Measurements from ENCODE around the gene FRMD1. TPM values are rescaled to one million over a fixed set of nuclear protein-coding genes. Genes with fewer than 3 reads are reported as not detected.

Gene FRMD1
- total RNA-seq, 1 experiment from 2014 or later: not detected

GRCh38 chr6:168113226-168113625 is 34.2 kb upstream of the FRMD1 start (continued):
- TF ChIP-seq ZBTB33 (IDR thresholded peaks at IDR 0.05; ENCODE audit: extremely low read depth, insufficient replicate concordance, low read length): no peak
- no peak for TF ChIP-seq RAD21 (IDR thresholded peaks at IDR 0.05; ENCODE audit: low read depth)
- TF ChIP-seq EZH2 (IDR thresholded peaks at IDR 0.05): no peak
- no peak for TF ChIP-seq YY1 (IDR thresholded peaks at IDR 0.05; ENCODE audit: extremely low read depth, insufficient replicate concordance, low read depth, low read length)
- no peak for TF ChIP-seq ZNF274 (IDR thresholded peaks at IDR 0.05; ENCODE audit: low read depth, low read length)

DNA sequence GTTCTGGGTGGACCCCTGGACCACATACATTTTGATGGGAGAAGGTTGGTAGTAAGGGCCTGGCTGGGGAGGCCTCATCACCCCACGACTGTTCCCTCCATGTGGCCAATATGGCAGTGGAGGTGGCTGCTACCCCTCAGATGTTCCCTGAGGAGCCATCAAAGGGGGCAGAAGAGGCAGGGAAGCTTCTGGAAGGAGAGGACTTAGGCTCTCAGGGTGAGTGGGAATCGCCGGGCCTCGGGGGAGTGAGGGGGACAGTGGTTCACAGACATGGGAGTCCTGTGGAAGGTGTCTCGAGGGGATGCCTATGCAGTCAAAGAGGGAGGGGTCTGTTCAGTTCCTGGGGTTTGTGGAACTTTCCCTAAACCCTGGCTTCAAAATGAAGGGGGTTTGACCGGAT is 32.9 kb upstream of the FRMD1 start:
- intact Hi-C loops (cut with micrococcal nuclease): no loop called here
- Histone ChIP-seq H3K9ac (ENCODE audit: low read length) (no peak overlapping the region), H3K36me3 (ENCODE audit: control insufficient read depth in 1 of 2, insufficient read depth in 2 of 2, low read length in 2 of 2) (no peaks in the 10 kb centered on the region), H3K4me2 (ENCODE audit: low read length) (no peak overlapping the region), H3K79me2 (ENCODE audit: insufficient read depth, low read length) (no peaks in the 10 kb centered on the region), H3K27me3 (ENCODE audit: insufficient read depth, low read length) (no peaks in the 10 kb centered on the region), H2AFZ (ENCODE audit: low read depth, low read length, poor library complexity, severe bottlenecking) (no peak overlapping the region), H4K20me1 (ENCODE audit: insufficient read depth) (no peaks in the 10 kb centered on the region), H3K27ac (ENCODE audit: low read depth, low read length) (no peak overlapping the region), H3K4me1 (ENCODE audit: control insufficient read depth in 1 of 2, insufficient read depth in 2 of 2, low read length in 2 of 2) (no peaks in the 10 kb centered on the region), H3K9me2 (ENCODE audit: insufficient read depth) (no peaks in the 10 kb centered on the region), H3K9me3 (ENCODE audit: control insufficient read depth in 1 of 2, insufficient read depth in 1 of 2, low read depth in 1 of 2, low read length in 2 of 2) (no peaks in the 10 kb centered on the region), H3K4me3 (replicated peaks in 1 of 2; ENCODE audit: low read depth in 1 of 2, low read length in 2 of 2) (no peak overlapping the region)
- ChIA-PET POLR2A (no interaction called here), RAD21 (ENCODE audit: low non-redundant PET in 1 of 2, low total read pairs in 2 of 2, uncharacterized antibody in 2 of 2, unreplicated experiment in 2 of 2) (no interaction called here), CTCF (no interaction called here)
- BruUV-seq (replicated peaks): no TSS peak
- no peak for ATAC-seq
- TF ChIP-seq RAD21 (IDR thresholded peaks at IDR 0.05; ENCODE audit: low read depth) (no peak), EGR1 (IDR thresholded peaks at IDR 0.05; ENCODE audit: low read depth) (no peak), ZFX (IDR thresholded peaks at IDR 0.05) (no peak), CEBPB (IDR thresholded peaks at IDR 0.05; ENCODE audit: low read depth) (no peak), SIN3A (IDR thresholded peaks at IDR 0.05; ENCODE audit: low read depth) (no peak), ELF1 (IDR thresholded peaks at IDR 0.05; ENCODE audit: borderline replicate concordance, low read depth) (no peak), ZBTB33 (IDR thresholded peaks at IDR 0.05; ENCODE audit: extremely low read depth, insufficient replicate concordance, low read length) (no peak), TCF7L2 (IDR thresholded peaks at IDR 0.05; ENCODE audit: borderline replicate concordance, extremely low read depth, insufficient read depth, insufficient read length) (no peak), SP1 (IDR thresholded peaks at IDR 0.05; ENCODE audit: low read depth) (no peak), FOSL1 (IDR thresholded peaks at IDR 0.05; ENCODE audit: low read depth) (no peak)
- DNase-seq (ENCODE audit: low read depth, low spot score): no peak

Data from HCT116 (cell line).